ENCODE data around the gene GRPEL1. TPM values are rescaled to one million over a fixed set of nuclear protein-coding genes. Genes with fewer than 3 reads are reported as not detected.

The GRPEL1 gene
- total RNA-seq, 1 experiment from 2014 or later = 40.7 TPM

DNA sequence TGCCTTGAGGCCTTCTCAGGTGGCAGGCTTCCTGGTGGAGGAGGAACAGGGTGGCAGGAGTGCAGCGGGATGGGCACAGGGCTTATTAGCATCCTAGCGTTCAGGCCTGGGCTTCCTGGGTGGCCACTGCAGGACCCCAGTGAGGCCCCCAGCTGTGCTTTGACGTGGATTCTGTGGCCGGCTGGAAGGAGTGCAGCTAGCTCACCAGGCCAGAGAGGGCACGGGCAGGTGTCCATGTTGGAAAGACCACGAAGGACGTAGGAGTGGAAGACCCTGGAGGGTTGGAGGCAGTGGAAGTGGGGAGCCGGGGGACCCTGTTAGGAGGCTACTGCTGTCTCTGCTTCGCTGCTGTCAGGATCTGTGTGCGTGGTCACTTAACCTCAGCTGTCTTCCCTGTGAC lies 37.9 kb downstream of the GRPEL1 start:
- Histone ChIP-seq H4K8ac (replicated peaks; ENCODE audit: insufficient read length, low read depth, low read length) (no peak overlapping the region), H4K91ac (ENCODE audit: insufficient read length, low read depth, low read length) (no peak overlapping the region), H3K79me1 (ENCODE audit: insufficient read depth, low read depth, low read length, poor library complexity, severe bottlenecking) (no peaks in the 10 kb centered on the region), H3K9me3 (ENCODE audit: control insufficient read depth, low read depth, low read length) (no peaks in the 10 kb centered on the region), H2BK20ac (ENCODE audit: low read depth, low read length, poor library complexity, severe bottlenecking) (no peak overlapping the region), H2BK120ac (ENCODE audit: low read depth, low read length, poor library complexity, severe bottlenecking) (no peak overlapping the region), H3K14ac (ENCODE audit: insufficient read depth, low read length) (no peak overlapping the region), H3K23ac (ENCODE audit: insufficient read length, low read depth, low read length) (no peak overlapping the region), H2BK5ac (ENCODE audit: insufficient read length, low read length) (no peak overlapping the region), H3T11ph (ENCODE audit: low read length) (no peak overlapping the region), H3K18ac (ENCODE audit: insufficient read length, low read depth, low read length) (no peak overlapping the region), H3K79me2 (ENCODE audit: insufficient read depth, low read length) (no peaks in the 10 kb centered on the region), H3K4me2 (ENCODE audit: insufficient read depth, insufficient read length, low read length) (no peak overlapping the region), H2BK15ac (ENCODE audit: low read depth, low read length) (no peak overlapping the region), H3K27ac (ENCODE audit: insufficient read length, low read depth, low read length) (no peak overlapping the region), H4K20me1 (ENCODE audit: control insufficient read depth, insufficient read depth, insufficient read length) (no peaks in the 10 kb centered on the region), H2AFZ (ENCODE audit: low read length) (no peak overlapping the region), H3K9ac (ENCODE audit: extremely low read depth, insufficient read length, low read length) (no peak overlapping the region), H3K23me2 (ENCODE audit: insufficient read length, low read depth, low read length, poor library complexity, severe bottlenecking) (no peaks in the 10 kb centered on the region), H4K5ac (ENCODE audit: insufficient read length, low read depth, low read length) (no peak overlapping the region), H3K4me1 (ENCODE audit: insufficient read depth, low read length) (no peaks in the 10 kb centered on the region; the same call in 1 of the 2 replicates), H3K27me3 (ENCODE audit: insufficient read depth, low read length) (no peaks in the 10 kb centered on the region), H3K4ac (ENCODE audit: low read depth, low read length) (no peak overlapping the region), H2BK12ac (ENCODE audit: insufficient read length, low read depth, low read length) (no peak overlapping the region), H3K56ac (ENCODE audit: insufficient read length, low read depth, low read length) (no peak overlapping the region), H2AK5ac (ENCODE audit: insufficient read length, low read length) (no peak overlapping the region)
- H3K9me3 Mint-ChIP-seq = no peaks in the 10 kb centered on the region; a peak in 1 of 5 replicates
- H3K27me3 Mint-ChIP-seq (ENCODE audit: low read depth) = no peaks in the 10 kb centered on the region
- WGBS (ENCODE audit: extremely low coverage, insufficient read length, low lambda C conversion rate) = no CpG with 5 or more reads among the region's 10 CpGs
- H3K4me1 Mint-ChIP-seq = peaks cover 2 to 5% of the 10 kb centered on the region in 2 experiments; a peak in 2 of 4 replicates
- no peak overlapping the region for H3K4me3 Mint-ChIP-seq
- TF ChIP-seq, protein P1, sequence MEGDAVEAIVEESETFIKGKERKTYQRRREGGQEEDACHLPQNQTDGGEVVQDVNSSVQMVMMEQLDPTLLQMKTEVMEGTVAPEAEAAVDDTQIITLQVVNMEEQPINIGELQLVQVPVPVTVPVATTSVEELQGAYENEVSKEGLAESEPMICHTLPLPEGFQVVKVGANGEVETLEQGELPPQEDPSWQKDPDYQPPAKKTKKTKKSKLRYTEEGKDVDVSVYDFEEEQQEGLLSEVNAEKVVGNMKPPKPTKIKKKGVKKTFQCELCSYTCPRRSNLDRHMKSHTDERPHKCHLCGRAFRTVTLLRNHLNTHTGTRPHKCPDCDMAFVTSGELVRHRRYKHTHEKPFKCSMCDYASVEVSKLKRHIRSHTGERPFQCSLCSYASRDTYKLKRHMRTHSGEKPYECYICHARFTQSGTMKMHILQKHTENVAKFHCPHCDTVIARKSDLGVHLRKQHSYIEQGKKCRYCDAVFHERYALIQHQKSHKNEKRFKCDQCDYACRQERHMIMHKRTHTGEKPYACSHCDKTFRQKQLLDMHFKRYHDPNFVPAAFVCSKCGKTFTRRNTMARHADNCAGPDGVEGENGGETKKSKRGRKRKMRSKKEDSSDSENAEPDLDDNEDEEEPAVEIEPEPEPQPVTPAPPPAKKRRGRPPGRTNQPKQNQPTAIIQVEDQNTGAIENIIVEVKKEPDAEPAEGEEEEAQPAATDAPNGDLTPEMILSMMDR (conservative IDR thresholded peaks at IDR 0.05) = no peak
- DNase-seq = no peak
- H3K27ac Mint-ChIP-seq = peak overlapping the region in 1 of 3 experiments; percentile 74; a peak in 1 of 7 replicates
- peaks cover 28 to 58% (median 56%) of the 10 kb centered on the region in 3 experiments; a peak in 6 of 7 replicates for H3K36me3 Mint-ChIP-seq (ENCODE audit: insufficient read depth in 1 of 3, low read depth in 3 of 3)

All from H9 (cell line).